Endothelial cell of umbilical vein (primary cell): ENCODE data around the gene DSCAML1. TPM values are rescaled to one million over a fixed set of nuclear protein-coding genes. Genes with fewer than 3 reads are reported as not detected.

Source experiments
- BruUV-seq: library from RNA; stranded (reverse); fragments of 400-500 nt; replicated peaks from 2 replicates; lab custom pipeline; 2021; lab: Mats Ljungman, UMichigan
- CTCF ChIA-PET: fragments of 300-600, 350-600 bp; sonication (Branson Sonifier 250); formaldehyde crosslinking; loops from one replicate; lab custom pipeline; 2021; ENCODE audit warnings: antibody characterized with exemption, inconsistent platforms; lab: Charles Lee
- POLR2A ChIA-PET: fragments of 300-600, 350-600 bp; sonication (Branson Sonifier 250); formaldehyde crosslinking; loops from one replicate; lab custom pipeline; 2021; ENCODE audit warnings: antibody characterized with exemption, inconsistent platforms; lab: Charles Lee
- DNase-seq: peaks from one replicate; pipeline ENCODE4 v3.0.0-alpha.2; 2011; ENCODE audit warnings: low read depth, low spot score
- FAIRE-seq: peaks from 2 replicates; lab custom pipeline; 2011; peaks lifted over from hg19 to GRCh38; lab: Jason Lieb, UNC
- H2AFZ ChIP-seq: 2 replicates; pipeline ENCODE4 v1.6.0; 2012; ENCODE audit warnings: low read depth, low read length, control low read depth, inconsistent platforms
- H3K27ac ChIP-seq: 2 replicates; pipeline ENCODE4 v1.5.1; 2011; ENCODE audit warnings: low read depth, mild to moderate bottlenecking, control low read depth, low read length, moderate library complexity; ENCODE audit not compliant: insufficient read depth
- H3K27me3 ChIP-seq, 2 experiments: 2 replicates each; pipeline versions ENCODE4 v1.6.0 to v1.6.1; 2011; ENCODE audit warnings: low read length in 2 of 2, mixed read lengths in 1 of 2; ENCODE audit not compliant: control insufficient read depth in 2 of 2, insufficient read depth in 2 of 2
- H3K36me3 ChIP-seq, 2 experiments: 2 replicates in 1 of 2; 3 replicates in 1 of 2; pipeline ENCODE4 v1.5.1; 2011; ENCODE audit warnings: low read length in 2 of 2, mild to moderate bottlenecking in 1 of 2, moderate library complexity in 1 of 2; ENCODE audit not compliant: control insufficient read depth in 2 of 2, insufficient read depth in 2 of 2; ENCODE audit errors: extremely low read depth in 1 of 2
- H3K4me1 ChIP-seq: 3 replicates; pipeline ENCODE4 v1.5.1; 2011; ENCODE audit warnings: mild to moderate bottlenecking, low read length; ENCODE audit not compliant: control insufficient read depth, insufficient read depth; ENCODE audit errors: extremely low read depth
- H3K4me2 ChIP-seq: 2 replicates; pipeline ENCODE4 v1.6.1; 2011; ENCODE audit warnings: low read length, control low read depth, mixed read lengths; ENCODE audit not compliant: insufficient read depth
- H3K4me3 ChIP-seq, 3 experiments: fragments of 200-600 bp in 1 of 3; sonication (generic), shearing (Covaris generic) in 1 of 3; replicated peaks in 1 of 3; 2 replicates each; pipeline ENCODE4 v1.5.1; 2011 to 2016; ENCODE audit warnings: control low read depth in 3 of 3, low read length in 3 of 3, mild to moderate bottlenecking in 2 of 3, inconsistent platforms in 1 of 3, low read depth in 1 of 3, moderate library complexity in 1 of 3; ENCODE audit not compliant: insufficient read depth in 1 of 3
- H3K79me2 ChIP-seq: 2 replicates; pipeline ENCODE4 v1.6.0; 2012; ENCODE audit warnings: low read length, inconsistent platforms; ENCODE audit not compliant: control insufficient read depth, insufficient read depth
- H3K9ac ChIP-seq: replicated peaks from 2 replicates; pipeline ENCODE3; 2011; ENCODE audit warnings: low read length, control low read depth; ENCODE audit not compliant: insufficient read depth; ENCODE audit errors: extremely low read depth
- H3K9me1 ChIP-seq: replicated peaks from 3 replicates; pipeline ENCODE4 v1.6.0; 2011; ENCODE audit warnings: mild to moderate bottlenecking, low read length; ENCODE audit not compliant: control insufficient read depth, insufficient read depth; ENCODE audit errors: extremely low read depth
- H3K9me3 ChIP-seq: replicated peaks from 2 replicates; pipeline ENCODE4 v1.5.1; 2012; ENCODE audit warnings: low read length, inconsistent platforms; ENCODE audit not compliant: control insufficient read depth, insufficient read depth
- H4K20me1 ChIP-seq: replicated peaks from 2 replicates; pipeline ENCODE3; 2011; ENCODE audit warnings: mild to moderate bottlenecking, low read length; ENCODE audit not compliant: control insufficient read depth, insufficient read depth; ENCODE audit errors: extremely low read depth
- CTCF ChIP-seq, 2 donors: IDR thresholded peaks; 1 replicate in 1 of 2; 2 replicates in 1 of 2; pipeline ENCODE4 v1.5.1; 2011; ENCODE audit warnings: low read length in 2 of 2, mild to moderate bottlenecking in 2 of 2, moderate library complexity in 2 of 2, control low read depth in 1 of 2, inconsistent platforms in 1 of 2, low read depth in 1 of 2; ENCODE audit not compliant: insufficient read depth in 1 of 2; ENCODE audit errors: extremely low read depth in 1 of 2
- EZH2 ChIP-seq: IDR thresholded peaks from 2 replicates; pipeline ENCODE4 v1.6.1; 2012; ENCODE audit warnings: borderline replicate concordance, low read depth, mild to moderate bottlenecking, moderate library complexity, low read length, inconsistent platforms; ENCODE audit not compliant: severe bottlenecking
- FOS ChIP-seq: IDR thresholded peaks from 2 replicates; pipeline ENCODE4 v1.6.1; 2011; ENCODE audit warnings: mild to moderate bottlenecking, low read length, moderate library complexity, borderline replicate concordance; ENCODE audit not compliant: insufficient read depth
- GATA2 ChIP-seq: IDR thresholded peaks from 2 replicates; pipeline ENCODE4 v1.7.0; 2011; ENCODE audit warnings: low read depth, mild to moderate bottlenecking, moderate library complexity, mixed read lengths, low read length; ENCODE audit not compliant: insufficient read length, insufficient read depth
- JUN ChIP-seq: IDR thresholded peaks from 2 replicates; pipeline ENCODE4 v1.6.1; 2011; ENCODE audit warnings: borderline replicate concordance, low read depth; ENCODE audit not compliant: insufficient read length, insufficient read depth
- MAX ChIP-seq: IDR thresholded peaks from 2 replicates; pipeline ENCODE4 v1.6.1; 2011; ENCODE audit not compliant: insufficient read depth, insufficient read length
- MYC ChIP-seq: IDR thresholded peaks from one replicate; pipeline ENCODE4 v1.6.1; 2011; ENCODE audit warnings: mild to moderate bottlenecking, low read depth, low read length
- POLR2A ChIP-seq: IDR thresholded peaks from 2 replicates; pipeline ENCODE4 v1.6.1; 2012; ENCODE audit warnings: low read depth, mild to moderate bottlenecking, control low read depth, low read length
- POLR2AphosphoS5 ChIP-seq: IDR thresholded peaks from 2 replicates; pipeline ENCODE4 v1.6.1; 2012; ENCODE audit warnings: low read depth, mild to moderate bottlenecking, control low read depth, low read length, moderate library complexity; ENCODE audit not compliant: insufficient read depth
- dilution Hi-C: fragments of 300-500 bp; cut with MboI; formaldehyde crosslinking; loops from one replicate; pipeline ENCODE4 v1.15.0; 2019; ENCODE audit warnings: low sequenced_read_pairs; ENCODE audit not compliant: extremely low pct_ligation_motif_present
- intact Hi-C: fragments of 100-400 bp; cut with micrococcal nuclease; formaldehyde crosslinking; loops from one replicate; pipeline ENCODE4 v1.10.0; 2022
- polyA plus RNA-seq, 4 experiments: library from polyadenylated mRNA; depleted of rRNA in 3 of 4; stranded (reverse) in 3 of 4; unstranded in 1 of 4; fragments of >200 nt; gene quantifications; 2 replicates each; pipeline versions ENCODE4 v1.2.1 to v1.2.3, GENCODE V29; 2011 to 2012; ENCODE audit warnings: missing spikeins in 1 of 4
- total RNA-seq: library from RNA; stranded (reverse); gene quantifications from 2 replicates; pipeline ENCODE4 v1.2.3, GENCODE V29; 2021

The DSCAML1 gene
- total and polyA plus RNA-seq, 2 donors (not counting 3 experiments of a cell fraction or from before 2014, with no cell fraction given), result not detected

GRCh38 chr11:117449111-117449693 is 347.8 kb downstream of the DSCAML1 start:
- CTCF ChIA-PET, result interaction anchor here (2.5 kb wide), 1 partner anchor 23 kb away, joined by 10 read pairs; no protein-coding TSS in a partner anchor
- POLR2A ChIA-PET, result no interaction called here
- no peaks in the 10 kb centered on the region for H3K79me2 ChIP-seq
- no peaks in the 10 kb centered on the region for H3K4me1 ChIP-seq
- H3K9me3 ChIP-seq, result no peaks in the 10 kb centered on the region
- H3K4me3 ChIP-seq, result no peak overlapping the region
- H3K9ac ChIP-seq, result no peak overlapping the region
- H3K9me1 ChIP-seq, result no peaks in the 10 kb centered on the region
- no peak for TF ChIP-seq CTCF (IDR thresholded peaks at IDR 0.05; ENCODE audit: extremely low read depth in 1 of 2, insufficient read depth in 1 of 2, low read depth in 1 of 2, low read length in 2 of 2)
- dilution Hi-C loops, result no loop called here
- BruUV-seq, result no TSS peak
- no peaks in the 10 kb centered on the region for H4K20me1 ChIP-seq
- no peak overlapping the region for H3K4me2 ChIP-seq
- DNase-seq (no peak), FAIRE-seq (no peak)
- no peak overlapping the region for H3K27ac ChIP-seq
- no peaks in the 10 kb centered on the region for H3K36me3 ChIP-seq
- intact Hi-C loops, result no loop called here
- H3K27me3 ChIP-seq, result no peaks in the 10 kb centered on the region
- no peak overlapping the region for H2AFZ ChIP-seq

GRCh38 chr11:117444711-117445658 is 352.0 kb downstream of the DSCAML1 start:
- Histone ChIP-seq H3K36me3 (no peaks in the 10 kb centered on the region), H3K4me3 (no peak overlapping the region), H3K27ac (no peak overlapping the region), H4K20me1 (no peaks in the 10 kb centered on the region), H3K27me3 (peaks cover 0 to 4% of the 10 kb centered on the region in 2 experiments), H3K79me2 (no peaks in the 10 kb centered on the region), H3K9me3 (no peaks in the 10 kb centered on the region), H3K4me2 (no peak overlapping the region), H3K9me1 (no peaks in the 10 kb centered on the region), H3K9ac (no peak overlapping the region), H3K4me1 (no peaks in the 10 kb centered on the region), H2AFZ (no peak overlapping the region)
- ChIA-PET CTCF (interaction anchor here (1.2 to 3.0 kb wide), 3 partner anchors 18 to 502 kb away, joined by 3 to 29 read pairs (median 4); no protein-coding TSS in a partner anchor), POLR2A (no interaction called here)
- FAIRE-seq (no peak), DNase-seq (no peak)
- no peak for TF ChIP-seq FOS
- TF ChIP-seq JUN, result no peak
- no peak for TF ChIP-seq EZH2
- no peak for TF ChIP-seq CTCF (IDR thresholded peaks at IDR 0.05; ENCODE audit: extremely low read depth in 1 of 2, insufficient read depth in 1 of 2, low read depth in 1 of 2, low read length in 2 of 2)
- TF ChIP-seq MAX, result no peak
- no peak for TF ChIP-seq GATA2
- TF ChIP-seq POLR2AphosphoS5, result no peak
- no peak for TF ChIP-seq POLR2A
- TF ChIP-seq MYC, result no peak
- dilution Hi-C loops, result no loop called here
- intact Hi-C loops, result no loop called here
- no TSS peak for BruUV-seq
